ENCODE measurements around the gene PLA2G2F. TPM values are rescaled to one million over a fixed set of nuclear protein-coding genes. Genes with fewer than 3 reads are reported as not detected.

PLA2G2F gene
- total and polyA plus RNA-seq, 4 donors: 0.03 to 0.13 TPM; not detected in 2

- Histone ChIP-seq H3K4me1 (ENCODE audit: control insufficient read depth in 1 of 2, insufficient read depth in 2 of 2, low read length in 2 of 2) (no peaks in the 10 kb centered on the region), H3K27me3 (ENCODE audit: control insufficient read depth in 1 of 2, insufficient read depth in 2 of 2, low read length in 1 of 2) (no peaks in the 10 kb centered on the region), H3K27ac (ENCODE audit: low read depth in 1 of 2, low read length in 2 of 2) (no peak overlapping the region), H3K36me3 (ENCODE audit: control insufficient read depth in 1 of 2, insufficient read depth in 2 of 2, low read length in 1 of 2) (no peaks in the 10 kb centered on the region), H3K9me3 (ENCODE audit: control insufficient read depth, low read length) (no peaks in the 10 kb centered on the region), H3K4me3 (ENCODE audit: low read length in 2 of 2) (no peak overlapping the region)
- no peak for DNase-seq
- 92 to 95% methylated on average over 4 of the region's 4 CpGs for WGBS, 2 donors
- no peak for ATAC-seq (ENCODE audit: low FRiP score)
- intact Hi-C loops (cut with DNase I): no loop called here
These were observed 2.1 kb upstream of the PLA2G2F start for GRCh38 chr1:20137055-20137454.

GRCh38 chr1:20137604-20138003, 1.5 kb upstream of the PLA2G2F start:
- no peak for DNase-seq
- intact Hi-C loops (cut with DNase I): no loop called here
- H3K36me3 ChIP-seq (ENCODE audit: control insufficient read depth in 1 of 2, insufficient read depth in 2 of 2, low read length in 1 of 2): no peaks in the 10 kb centered on the region
- WGBS, 2 donors: 92 to 96% methylated on average over 1 of the region's 1 CpG
- no peak overlapping the region for H3K4me3 ChIP-seq (ENCODE audit: low read length in 2 of 2)
- H3K4me1 ChIP-seq (ENCODE audit: control insufficient read depth in 1 of 2, insufficient read depth in 2 of 2, low read length in 2 of 2): no peaks in the 10 kb centered on the region
- no peaks in the 10 kb centered on the region for H3K9me3 ChIP-seq (ENCODE audit: control insufficient read depth, low read length)
- H3K27me3 ChIP-seq (ENCODE audit: control insufficient read depth in 1 of 2, insufficient read depth in 2 of 2, low read length in 1 of 2): no peaks in the 10 kb centered on the region
- H3K27ac ChIP-seq (ENCODE audit: low read depth in 1 of 2, low read length in 2 of 2): no peak overlapping the region
- ATAC-seq (ENCODE audit: low FRiP score): no peak

- no peak overlapping the region for H3K4me3 ChIP-seq (ENCODE audit: low read length in 2 of 2)
- 90 to 93% methylated on average over 6 of the region's 6 CpGs for WGBS, 2 donors
- no peaks in the 10 kb centered on the region for H3K4me1 ChIP-seq (ENCODE audit: control insufficient read depth in 1 of 2, insufficient read depth in 2 of 2, low read length in 2 of 2)
- H3K9me3 ChIP-seq (ENCODE audit: control insufficient read depth, low read length): no peaks in the 10 kb centered on the region
- intact Hi-C loops (cut with DNase I): no loop called here
- DNase-seq: no peak
- ATAC-seq (ENCODE audit: low FRiP score): no peak
- H3K36me3 ChIP-seq (ENCODE audit: control insufficient read depth in 1 of 2, insufficient read depth in 2 of 2, low read length in 1 of 2): no peaks in the 10 kb centered on the region
- no peaks in the 10 kb centered on the region for H3K27me3 ChIP-seq (ENCODE audit: control insufficient read depth in 1 of 2, insufficient read depth in 2 of 2, low read length in 1 of 2)
- no peak overlapping the region for H3K27ac ChIP-seq (ENCODE audit: low read depth in 1 of 2, low read length in 2 of 2)
These were observed 777 bp upstream of the PLA2G2F start for GRCh38 chr1:20138346-20138745.

- no peaks in the 10 kb centered on the region for H3K27me3 ChIP-seq (ENCODE audit: control insufficient read depth in 1 of 2, insufficient read depth in 2 of 2, low read length in 1 of 2)
- 90 to 91% methylated on average over 13 of the region's 13 CpGs for WGBS, 2 donors
- H3K9me3 ChIP-seq (ENCODE audit: control insufficient read depth, low read length): no peaks in the 10 kb centered on the region
- H3K27ac ChIP-seq (ENCODE audit: low read depth in 1 of 2, low read length in 2 of 2): no peak overlapping the region
- H3K36me3 ChIP-seq (ENCODE audit: control insufficient read depth in 1 of 2, insufficient read depth in 2 of 2, low read length in 1 of 2): no peaks in the 10 kb centered on the region
- no peaks in the 10 kb centered on the region for H3K4me1 ChIP-seq (ENCODE audit: control insufficient read depth in 1 of 2, insufficient read depth in 2 of 2, low read length in 2 of 2)
- ATAC-seq (ENCODE audit: low FRiP score) (no peak), DNase-seq (no peak)
- intact Hi-C loops (cut with DNase I): no loop called here
- no peak overlapping the region for H3K4me3 ChIP-seq (ENCODE audit: low read length in 2 of 2)
These were observed 871 bp downstream of the PLA2G2F start for GRCh38 chr1:20139776-20140612.

GRCh38 chr1:20141001-20141400, 1.9 kb downstream of the PLA2G2F start:
- H3K27me3 ChIP-seq (ENCODE audit: control insufficient read depth in 1 of 2, insufficient read depth in 2 of 2, low read length in 1 of 2): no peaks in the 10 kb centered on the region
- H3K9me3 ChIP-seq (ENCODE audit: control insufficient read depth, low read length): no peaks in the 10 kb centered on the region
- WGBS, 2 donors: 62 to 71% methylated on average over 9 of the region's 9 CpGs
- H3K36me3 ChIP-seq (ENCODE audit: control insufficient read depth in 1 of 2, insufficient read depth in 2 of 2, low read length in 1 of 2): no peaks in the 10 kb centered on the region
- no peak for DNase-seq
- intact Hi-C loops (cut with DNase I): no loop called here
- no peaks in the 10 kb centered on the region for H3K4me1 ChIP-seq (ENCODE audit: control insufficient read depth in 1 of 2, insufficient read depth in 2 of 2, low read length in 2 of 2)
- no peak overlapping the region for H3K4me3 ChIP-seq (ENCODE audit: low read length in 2 of 2)
- ATAC-seq (ENCODE audit: low FRiP score): no peak
- no peak overlapping the region for H3K27ac ChIP-seq (ENCODE audit: low read depth in 1 of 2, low read length in 2 of 2)

GRCh38 chr1:20141466-20141865, 2.3 kb downstream of the PLA2G2F start:
- Histone ChIP-seq H3K4me1 (ENCODE audit: control insufficient read depth in 1 of 2, insufficient read depth in 2 of 2, low read length in 2 of 2) (no peaks in the 10 kb centered on the region), H3K27ac (ENCODE audit: low read depth in 1 of 2, low read length in 2 of 2) (no peak overlapping the region), H3K4me3 (ENCODE audit: low read length in 2 of 2) (no peak overlapping the region), H3K36me3 (ENCODE audit: control insufficient read depth in 1 of 2, insufficient read depth in 2 of 2, low read length in 1 of 2) (no peaks in the 10 kb centered on the region), H3K27me3 (ENCODE audit: control insufficient read depth in 1 of 2, insufficient read depth in 2 of 2, low read length in 1 of 2) (no peaks in the 10 kb centered on the region), H3K9me3 (ENCODE audit: control insufficient read depth, low read length) (no peaks in the 10 kb centered on the region)
- ATAC-seq (ENCODE audit: low FRiP score) (no peak), DNase-seq (no peak)
- WGBS, 2 donors: 93 to 95% methylated on average over 7 of the region's 7 CpGs
- intact Hi-C loops (cut with DNase I): no loop called here

- Histone ChIP-seq H3K27me3 (ENCODE audit: control insufficient read depth in 1 of 2, insufficient read depth in 2 of 2, low read length in 1 of 2) (no peaks in the 10 kb centered on the region), H3K9me3 (ENCODE audit: control insufficient read depth, low read length) (no peaks in the 10 kb centered on the region), H3K36me3 (ENCODE audit: control insufficient read depth in 1 of 2, insufficient read depth in 2 of 2, low read length in 1 of 2) (no peaks in the 10 kb centered on the region), H3K4me1 (ENCODE audit: control insufficient read depth in 1 of 2, insufficient read depth in 2 of 2, low read length in 2 of 2) (no peaks in the 10 kb centered on the region), H3K4me3 (ENCODE audit: low read length in 2 of 2) (no peak overlapping the region), H3K27ac (ENCODE audit: low read depth in 1 of 2, low read length in 2 of 2) (no peak overlapping the region)
- DNase-seq (no peak), ATAC-seq (ENCODE audit: low FRiP score) (no peak)
- intact Hi-C loops (cut with DNase I): no loop called here
- 87 to 90% methylated on average over 13 of the region's 13 CpGs for WGBS, 2 donors
These were observed 3.0 kb downstream of the PLA2G2F start for GRCh38 chr1:20142001-20142710.

GRCh38 chr1:20143318-20143717, 4.2 kb downstream of the PLA2G2F start:
- 95 to 96% methylated on average over 8 of the region's 8 CpGs for WGBS, 2 donors
- ATAC-seq (ENCODE audit: low FRiP score): no peak

More at GRCh38 chr1:20143318-20143717, 4.2 kb downstream of the PLA2G2F start:
- no peak overlapping the region for H3K27ac ChIP-seq (ENCODE audit: low read depth in 1 of 2, low read length in 2 of 2)
- no peaks in the 10 kb centered on the region for H3K9me3 ChIP-seq (ENCODE audit: control insufficient read depth, low read length)
- intact Hi-C loops (cut with DNase I): no loop called here
- DNase-seq: no peak
- H3K4me3 ChIP-seq (ENCODE audit: low read length in 2 of 2): no peak overlapping the region
- no peaks in the 10 kb centered on the region for H3K27me3 ChIP-seq (ENCODE audit: control insufficient read depth in 1 of 2, insufficient read depth in 2 of 2, low read length in 1 of 2)
- H3K4me1 ChIP-seq (ENCODE audit: control insufficient read depth in 1 of 2, insufficient read depth in 2 of 2, low read length in 2 of 2): no peaks in the 10 kb centered on the region
- H3K36me3 ChIP-seq (ENCODE audit: control insufficient read depth in 1 of 2, insufficient read depth in 2 of 2, low read length in 1 of 2): no peaks in the 10 kb centered on the region
